GM19438 (cell line): ENCODE results near the gene SNCG.
"Not testable (repeated sequence)": the region's sequence is repeated elsewhere in the genome, so short reads cannot be mapped to it uniquely, and the experiment has no call there.

Experiments
- ATAC-seq: cut with Tn5 transposase; IDR thresholded peaks from one replicate; pipeline ENCODE4 v1.9.1; 2021; ENCODE audit warnings: low read depth; ENCODE audit not compliant: unreplicated experiment

The SNCG gene

GRCh38 chr10:86944471-86944870 is 13.9 kb upstream of the SNCG start:
- ATAC-seq = no peak

DNA sequence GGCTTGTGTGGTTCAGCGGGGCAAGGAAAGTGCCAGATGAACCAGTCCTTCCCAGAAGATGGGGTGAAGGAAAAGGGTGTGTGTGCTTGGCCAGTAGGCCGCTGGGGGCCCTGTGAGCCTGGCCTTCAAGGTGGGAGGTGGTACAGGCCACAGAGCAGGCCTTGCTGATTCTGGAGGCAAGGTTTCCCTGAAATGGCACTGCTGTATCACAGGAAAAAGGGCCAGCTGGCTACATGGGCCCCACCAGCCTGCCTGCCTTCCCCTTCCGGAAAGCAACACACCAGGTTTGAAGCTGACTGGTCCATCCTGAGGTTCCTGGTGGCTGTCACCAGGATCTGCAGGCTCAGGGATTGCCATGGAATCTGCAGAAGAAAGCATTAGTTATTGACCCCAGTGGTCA is 13.5 kb upstream of the SNCG start:
- ATAC-seq = no peak

GRCh38 chr10:86945361-86946212 is 12.8 kb upstream of the SNCG start:
- ATAC-seq = no peak

- no peak for ATAC-seq
These were observed 11.9 kb upstream of the SNCG start for GRCh38 chr10:86946213-86947155.

DNA sequence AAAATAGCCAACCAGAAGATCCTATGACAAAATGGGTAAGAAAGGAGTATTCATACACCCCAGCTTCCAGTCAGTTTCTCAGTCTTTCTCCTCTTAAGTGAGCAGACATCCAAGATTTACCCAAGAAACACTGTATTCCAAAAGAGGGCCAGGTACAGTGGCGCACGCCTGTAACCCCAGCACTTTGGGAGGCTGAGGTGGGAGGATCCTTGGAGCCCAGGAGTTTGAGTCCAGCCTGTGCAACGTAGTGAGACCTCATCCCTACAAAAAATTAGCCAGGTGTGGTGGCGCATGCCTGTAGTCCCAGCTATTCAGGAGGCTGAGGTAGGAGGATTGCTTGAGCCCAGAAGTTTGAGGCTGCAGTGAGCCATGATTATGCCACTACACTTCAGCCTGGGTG is 10.6 kb upstream of the SNCG start:
- not testable (repeated sequence) for ATAC-seq

GRCh38 chr10:86950349-86950748 is 8.1 kb upstream of the SNCG start:
- no peak for ATAC-seq

DNA sequence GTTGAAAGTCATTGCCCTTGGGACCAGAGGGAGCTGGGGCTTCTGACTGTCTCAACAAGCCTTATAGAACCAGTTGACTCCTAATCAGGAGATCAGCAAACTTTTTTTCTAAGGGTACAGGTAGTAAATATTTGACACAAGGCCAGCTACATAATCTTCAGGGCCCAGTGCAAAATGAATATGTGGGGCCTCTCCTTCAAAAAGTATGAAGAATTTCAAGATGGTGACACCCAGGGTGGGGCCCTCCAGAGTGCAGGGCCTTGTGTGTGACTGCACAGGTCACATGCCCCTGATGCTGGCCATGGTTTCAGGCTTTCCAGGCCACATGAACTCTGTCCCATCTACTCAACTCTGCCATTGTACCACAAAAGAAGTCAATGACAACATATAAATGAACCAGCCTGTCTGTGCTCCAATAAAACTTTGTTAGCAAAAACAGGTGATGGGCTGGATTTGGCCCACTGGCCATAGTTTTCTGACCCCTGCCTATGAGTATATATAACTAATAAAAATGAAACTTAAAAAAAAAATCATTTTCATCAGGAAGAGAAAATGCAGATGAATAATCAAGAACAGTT is 7.1 kb upstream of the SNCG start:
- ATAC-seq = no peak

- ATAC-seq = no peak
These were observed 6.3 kb upstream of the SNCG start for GRCh38 chr10:86952106-86952505.

DNA sequence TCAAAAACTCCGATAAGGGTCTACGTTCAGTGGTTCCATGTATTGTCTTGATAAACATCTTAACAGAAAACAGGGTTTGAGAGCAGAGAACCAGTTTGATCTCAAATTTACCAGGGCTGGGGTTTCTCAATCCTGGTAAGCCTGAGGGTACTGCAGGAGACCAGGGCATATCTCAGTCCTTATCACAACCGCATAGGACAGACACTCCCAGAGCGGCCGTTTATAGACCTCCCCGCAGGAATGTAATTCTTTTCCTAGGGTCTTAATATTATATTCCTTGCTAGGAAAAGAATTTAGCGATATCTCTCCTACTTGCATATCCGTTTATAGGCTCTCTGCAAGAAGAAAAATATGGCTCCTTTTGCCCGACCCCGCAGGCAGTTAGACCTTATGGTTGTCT is 5.7 kb upstream of the SNCG start:
- not testable (repeated sequence) for ATAC-seq

DNA sequence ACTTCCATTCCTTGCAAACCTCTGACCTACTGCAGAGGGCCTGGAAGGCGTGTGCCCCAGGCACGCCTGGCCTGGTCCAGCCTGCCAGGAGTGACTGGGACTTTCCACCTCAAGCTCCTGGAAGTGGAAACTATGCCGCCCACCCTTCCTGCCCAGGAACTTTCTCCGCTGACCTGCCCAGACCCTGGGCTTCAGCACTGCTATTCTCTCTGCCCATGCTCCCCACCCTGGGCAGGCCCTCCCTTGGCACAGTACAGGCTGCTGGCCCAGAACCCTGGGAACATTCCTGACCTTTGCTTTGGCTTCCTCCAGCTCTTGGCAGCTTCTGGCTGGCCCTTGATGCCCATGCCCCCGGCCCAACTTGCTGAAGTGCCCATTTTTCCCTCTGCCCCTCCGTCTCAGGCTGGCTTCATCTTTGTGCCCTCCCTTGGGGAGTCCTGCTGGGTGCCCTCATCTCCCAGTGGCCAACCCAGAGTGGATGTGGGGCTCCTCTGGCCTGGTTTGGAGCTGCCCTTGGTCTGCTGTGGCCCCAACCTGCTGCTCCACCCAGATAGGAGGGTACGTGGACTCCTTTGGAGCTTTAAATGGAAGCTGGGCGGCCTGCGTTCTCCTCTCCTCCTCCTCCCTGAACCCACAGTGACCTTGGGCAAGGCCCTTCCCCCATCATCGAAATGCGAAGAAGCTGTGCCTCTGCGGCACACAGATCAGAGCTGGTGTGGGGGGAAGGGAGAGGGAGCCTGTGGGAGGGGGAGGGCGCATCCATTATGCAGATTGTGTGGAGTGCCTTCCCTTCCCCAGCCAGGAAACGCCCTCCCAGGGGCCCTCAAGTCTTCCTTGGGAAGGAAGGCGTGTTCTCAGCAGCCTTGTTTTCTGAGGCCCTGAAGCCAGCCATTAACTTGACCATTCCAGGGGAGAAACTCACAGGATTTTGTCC is 4.4 kb upstream of the SNCG start:
- no peak for ATAC-seq

- no peak for ATAC-seq
These were observed 3.5 kb upstream of the SNCG start for GRCh38 chr10:86954681-86955500.

- no peak for ATAC-seq
These were observed 2.8 kb upstream of the SNCG start for GRCh38 chr10:86955501-86956194.

GRCh38 chr10:86956195-86956847 is 2.1 kb upstream of the SNCG start:
- no peak for ATAC-seq

- ATAC-seq = no peak
These were observed 1.5 kb upstream of the SNCG start for GRCh38 chr10:86956848-86957448.

DNA sequence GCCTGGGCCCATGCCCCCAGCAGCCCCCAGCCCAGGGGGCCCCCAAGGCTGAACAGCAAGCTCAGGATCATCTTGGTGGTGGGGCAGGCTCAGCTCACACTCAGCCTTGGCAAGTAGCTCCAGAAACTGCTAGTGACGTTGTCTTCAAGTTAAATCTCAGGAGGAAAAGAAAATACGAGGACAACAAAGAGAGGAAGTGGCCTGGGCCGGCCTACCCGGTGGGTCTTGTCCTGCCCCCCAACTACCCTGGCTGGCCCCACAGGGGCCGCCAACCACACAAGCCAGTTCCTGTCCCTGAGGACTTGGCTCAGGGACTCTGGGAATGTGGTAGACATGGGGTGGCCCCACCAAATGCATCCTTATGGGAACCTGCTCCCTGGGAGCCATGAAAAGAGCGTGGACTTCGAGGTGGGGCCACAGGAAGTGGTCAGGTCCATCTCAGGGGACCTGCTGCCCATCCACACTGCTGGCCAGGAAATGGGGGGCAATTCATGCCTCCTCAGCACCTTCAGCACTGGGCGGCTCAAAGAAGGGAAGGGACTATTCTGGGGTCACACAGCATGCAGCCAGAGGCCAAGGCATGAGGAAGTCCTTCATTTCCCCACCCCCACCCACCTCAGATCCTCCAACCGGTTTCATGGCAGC is 806 bp upstream of the SNCG start, which contains the start of gene MMRN2:
TSS of gene MMRN2 (minus strand) at position 145 of the 645 bp plus-strand sequence. CDS start at position 71, 74 bp downstream.
- ATAC-seq = no peak

GRCh38 chr10:86958901-86959736 is 720 bp downstream of the SNCG start:
- ATAC-seq = no peak

DNA sequence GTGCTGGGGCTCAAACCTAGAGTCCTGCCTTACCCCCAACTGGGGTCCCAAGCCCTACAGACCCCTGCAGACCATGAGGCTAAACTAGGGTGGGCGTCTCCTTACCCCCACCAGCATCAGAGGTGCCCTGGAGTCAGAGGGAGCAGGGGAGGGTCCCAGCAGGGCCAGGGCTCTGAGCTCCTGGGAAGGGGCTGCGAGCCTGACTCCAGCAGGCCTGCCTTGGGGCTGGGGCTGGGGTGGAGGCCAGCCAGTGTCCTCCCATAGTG is 1.3 kb downstream of the SNCG start:
- no peak for ATAC-seq
